ENCODE measurements around the gene MRPL27.

The MRPL27 gene

GRCh38 chr17:50360486-50361115 lies 12.4 kb downstream of the MRPL27 start:
- no peak for DNase-seq (ENCODE audit: low spot score)

DNA sequence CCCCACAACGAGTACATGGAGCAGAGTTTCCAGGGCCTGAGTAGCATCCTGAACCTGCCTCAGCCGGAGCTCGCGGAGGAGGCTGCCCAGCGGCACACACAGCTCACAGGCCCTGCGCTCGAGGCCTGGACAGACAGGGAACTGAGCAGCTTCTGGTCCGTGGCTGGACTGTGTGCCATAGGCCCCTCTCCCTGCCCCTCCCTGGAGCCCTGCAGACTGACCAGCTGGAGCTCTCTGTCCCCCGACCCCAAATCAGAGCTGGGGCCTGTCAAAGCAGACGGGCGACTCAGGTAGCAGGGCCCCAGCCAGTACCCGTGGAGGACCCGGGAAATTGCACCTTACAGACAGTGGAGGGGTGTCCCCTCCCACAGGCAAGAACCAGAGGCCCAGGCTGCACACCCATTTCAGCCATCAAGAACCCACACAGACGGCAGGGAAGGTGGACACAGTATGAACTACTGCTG lies 13.0 kb downstream of the MRPL27 start:
- DNase-seq (ENCODE audit: low spot score): no peak

DNA sequence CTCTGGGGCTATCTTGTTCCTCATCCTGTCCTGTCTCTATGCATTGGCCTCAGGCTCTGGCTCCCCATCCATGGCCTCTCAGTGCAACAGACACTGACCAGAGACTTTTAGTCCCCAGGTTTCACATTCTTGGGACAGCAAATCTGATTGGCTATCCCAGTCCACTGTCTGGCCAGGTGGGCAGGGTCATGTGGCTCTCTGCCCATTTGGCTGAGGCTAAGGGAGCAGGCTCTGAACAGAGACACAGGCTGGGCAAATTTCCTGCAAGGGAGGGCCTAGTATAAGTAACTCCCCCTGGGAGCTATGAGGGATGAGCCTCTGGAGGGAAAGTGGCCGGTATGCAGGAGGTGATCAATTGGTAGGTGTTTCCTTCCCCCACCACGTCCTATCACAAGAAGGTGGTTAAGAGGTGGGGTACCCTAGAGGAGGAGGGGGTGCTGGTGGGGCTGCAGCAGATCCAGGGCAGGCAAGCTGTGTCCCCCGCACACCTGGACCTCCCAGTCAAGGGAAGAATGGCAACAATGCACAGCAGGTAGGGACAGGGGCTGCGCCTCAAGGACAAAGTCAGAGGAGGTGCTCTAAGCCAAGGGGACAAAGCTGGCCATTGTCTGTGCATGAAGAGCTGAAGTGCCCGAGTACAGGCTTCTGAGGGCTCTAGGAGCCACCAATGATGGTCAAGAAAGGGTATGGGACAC lies 13.8 kb downstream of the MRPL27 start:
- no peak for DNase-seq (ENCODE audit: low spot score)

DNA sequence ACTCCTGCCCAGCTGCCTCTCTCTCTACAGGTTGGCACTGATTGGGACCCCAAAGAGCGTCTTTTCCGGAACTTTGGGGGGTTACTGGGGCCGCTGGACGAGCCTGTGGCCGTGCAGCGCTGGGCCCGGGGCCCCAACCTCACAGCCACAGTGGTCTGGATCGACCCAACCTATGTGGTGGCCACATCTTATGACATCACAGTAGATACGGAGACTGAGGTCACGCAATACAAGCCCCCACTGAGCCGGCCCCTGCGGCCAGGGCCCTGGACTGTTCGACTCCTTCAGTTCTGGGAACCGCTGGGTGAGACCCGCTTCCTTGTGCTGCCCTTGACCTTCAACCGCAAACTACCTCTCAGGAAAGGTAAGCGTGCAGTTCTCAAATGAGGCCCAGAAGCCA lies 14.8 kb downstream of the MRPL27 start:
- DNase-seq (ENCODE audit: low spot score): no peak

DNA sequence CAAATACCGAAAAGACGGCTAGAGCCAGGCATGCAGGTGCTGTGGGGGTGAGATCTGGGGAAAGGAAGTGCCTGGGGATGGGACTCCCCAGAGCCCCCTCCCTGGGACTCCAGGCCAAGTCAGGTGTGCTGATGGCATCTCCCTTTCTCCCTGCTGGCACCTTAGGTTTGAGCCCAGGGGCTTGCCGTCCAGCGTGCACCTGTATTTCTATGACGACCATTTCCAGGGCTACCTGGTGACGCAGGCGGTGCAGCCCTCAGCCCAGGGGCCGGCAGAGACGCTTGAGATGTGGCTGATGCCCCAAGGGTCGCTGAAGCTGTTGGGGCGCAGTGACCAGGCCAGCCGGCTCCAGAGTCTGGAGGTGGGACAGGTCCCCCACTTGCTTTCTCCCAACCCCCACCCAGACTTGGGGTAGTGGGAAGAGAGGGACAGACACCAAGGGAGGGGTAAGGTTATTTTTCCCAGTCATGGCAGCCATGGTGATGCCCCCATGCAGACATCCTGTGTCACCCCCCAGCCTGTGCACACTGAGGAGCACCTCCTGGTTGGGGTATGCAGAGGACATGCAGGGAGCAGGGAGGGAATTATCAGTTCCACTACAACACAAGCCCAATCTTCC lies 16.0 kb downstream of the MRPL27 start:
- no peak for DNase-seq (ENCODE audit: low spot score)

DNA sequence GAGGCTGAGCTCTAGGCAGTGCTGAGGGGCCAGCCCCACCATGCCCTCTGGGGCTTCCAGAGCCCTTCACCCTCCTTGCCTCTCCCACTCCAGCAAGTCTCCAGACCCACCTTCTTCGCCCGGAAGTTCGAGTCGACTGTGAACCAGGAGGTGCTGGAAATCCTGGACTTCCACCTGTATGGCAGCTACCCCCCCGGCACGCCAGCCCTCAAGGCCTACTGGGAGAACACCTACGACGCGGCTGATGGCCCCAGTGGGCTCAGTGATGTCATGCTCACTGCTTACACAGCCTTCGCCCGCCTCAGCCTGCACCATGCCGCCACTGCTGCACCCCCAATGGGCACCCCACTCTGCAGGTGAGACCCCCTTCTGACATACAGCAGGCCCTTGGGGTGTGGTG lies 16.6 kb downstream of the MRPL27 start:
- DNase-seq (ENCODE audit: low spot score): no peak

DNA sequence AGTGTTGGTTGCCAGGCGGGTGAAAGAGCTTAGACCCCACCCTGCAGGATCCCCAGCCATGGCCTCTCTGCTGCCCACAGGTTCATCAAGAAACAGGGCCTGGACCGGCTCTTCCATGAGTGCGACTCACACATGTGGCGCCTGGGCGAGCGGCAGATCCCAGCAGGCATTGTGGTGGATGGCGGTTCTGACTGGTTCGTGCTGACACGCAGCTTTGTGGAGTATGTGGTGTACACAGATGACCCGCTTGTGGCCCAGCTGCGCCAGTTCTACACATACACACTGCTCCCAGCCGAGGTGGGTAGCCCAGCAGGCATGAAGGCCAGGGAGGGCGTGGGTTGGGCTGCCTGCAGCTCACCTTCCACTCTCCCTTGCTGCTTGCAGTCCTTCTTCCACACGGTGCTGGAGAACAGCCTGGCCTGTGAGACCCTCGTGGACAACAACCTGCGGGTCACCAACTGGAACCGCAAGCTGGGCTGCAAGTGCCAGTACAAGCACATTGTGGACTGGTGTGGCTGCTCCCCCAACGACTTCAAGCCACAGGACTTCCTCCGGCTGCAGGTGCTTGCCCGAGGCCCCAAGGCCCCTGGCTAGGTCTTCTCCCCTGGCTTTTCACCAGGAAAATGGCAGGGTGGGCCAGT lies 17.2 kb downstream of the MRPL27 start:
- no peak for DNase-seq (ENCODE audit: low spot score)

DNA sequence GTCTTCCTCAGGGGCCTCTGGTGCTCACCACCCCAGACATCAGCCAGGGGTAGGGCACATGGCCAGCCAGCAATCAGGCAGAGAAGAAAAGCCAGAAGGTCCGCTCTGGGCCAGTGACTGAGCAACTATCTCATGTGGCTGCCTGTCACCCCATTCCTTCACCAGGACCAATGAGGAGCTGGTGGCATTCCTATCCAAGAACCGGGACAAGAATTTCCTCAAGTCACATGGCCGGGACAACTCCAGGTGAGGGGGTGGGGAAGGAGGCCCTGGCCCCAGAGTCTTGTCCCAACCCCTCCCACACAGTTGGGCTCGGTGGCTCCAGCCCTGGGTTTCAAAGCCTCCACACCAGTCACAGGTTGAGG lies 17.7 kb downstream of the MRPL27 start:
- no peak for DNase-seq (ENCODE audit: low spot score)

DNA sequence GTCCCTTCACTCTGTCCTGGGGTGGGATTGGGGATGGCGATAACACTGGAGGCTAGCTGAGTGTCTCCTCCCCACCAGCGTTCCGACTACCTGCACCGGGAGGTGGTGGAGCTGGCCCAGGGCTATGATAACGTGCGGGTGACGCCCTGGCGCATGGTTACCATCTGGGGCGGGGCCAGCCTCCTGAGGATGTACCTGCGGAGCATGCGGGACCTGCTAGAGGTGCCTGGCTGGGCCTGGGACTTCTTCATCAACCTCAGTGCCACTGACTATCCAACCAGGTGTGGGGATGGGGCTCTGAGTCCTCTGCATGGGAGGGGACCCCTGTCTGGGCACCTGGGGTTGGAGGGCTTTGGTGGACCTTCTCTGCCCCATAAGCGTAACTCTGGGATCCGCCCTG lies 18.2 kb downstream of the MRPL27 start:
- DNase-seq (ENCODE audit: low spot score): no peak

DNA sequence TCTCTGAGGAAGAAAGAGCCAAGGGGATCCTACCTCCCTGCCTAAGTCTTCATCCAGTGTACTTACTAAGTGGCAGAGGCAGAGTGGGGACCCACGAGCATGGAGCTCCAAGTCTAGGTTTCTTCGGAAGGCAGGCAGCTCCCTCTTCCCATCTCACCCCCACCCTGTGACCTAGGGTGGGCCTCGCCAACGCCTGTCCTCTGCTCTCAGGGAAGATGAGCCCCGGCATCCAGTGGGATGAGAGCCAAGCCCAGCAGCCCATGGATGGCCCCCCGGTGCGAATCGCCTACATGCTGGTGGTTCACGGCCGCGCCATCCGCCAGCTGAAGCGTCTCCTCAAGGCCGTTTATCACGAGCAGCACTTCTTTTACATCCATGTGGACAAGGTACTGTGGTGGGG lies 18.8 kb downstream of the MRPL27 start:
- no peak for DNase-seq (ENCODE audit: low spot score)

- DNase-seq (ENCODE audit: low spot score): no peak
Observed at GRCh38 chr17:50353600-50354195, 19.3 kb downstream of the MRPL27 start.

- no peak for DNase-seq (ENCODE audit: low spot score)
Observed at GRCh38 chr17:50352693-50353599, 20.0 kb downstream of the MRPL27 start.

DNA sequence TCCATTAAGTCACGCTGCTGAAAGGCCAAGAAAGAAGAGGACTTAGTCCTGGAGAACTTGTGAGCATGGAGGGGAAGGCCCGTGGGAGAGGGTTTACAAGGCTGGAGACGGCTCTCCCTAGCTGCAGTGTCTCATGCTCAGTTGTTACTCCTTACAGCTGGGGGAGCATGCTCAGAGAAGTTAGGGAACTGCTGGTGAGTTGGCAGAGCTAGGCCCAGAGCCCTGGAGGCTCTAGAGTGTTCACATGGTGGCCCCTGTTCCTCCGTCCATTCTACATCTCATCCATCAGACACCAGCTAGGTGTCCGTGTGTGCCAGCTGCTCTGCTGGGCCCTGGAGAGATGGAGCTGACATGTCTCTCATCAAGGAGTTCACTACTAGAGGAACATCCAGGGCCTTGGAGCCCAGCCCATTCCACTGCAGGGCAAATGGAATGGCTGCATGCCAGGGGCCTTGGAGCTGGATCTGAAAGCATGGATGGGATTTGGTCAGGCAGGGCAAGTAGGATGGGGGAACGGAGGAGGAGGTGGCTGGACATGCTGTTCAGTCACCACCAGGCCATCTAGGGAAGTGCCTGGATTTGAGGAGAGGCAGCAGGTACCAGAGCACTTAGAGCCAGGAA lies 20.8 kb downstream of the MRPL27 start:
- no peak for DNase-seq (ENCODE audit: low spot score)

- DNase-seq (ENCODE audit: low spot score): no peak
Observed at GRCh38 chr17:50350733-50351132, 22.3 kb downstream of the MRPL27 start.

- DNase-seq (ENCODE audit: low spot score): no peak
Observed at GRCh38 chr17:50349243-50349600, 23.8 kb downstream of the MRPL27 start.

GRCh38 chr17:50348522-50349242 lies 24.3 kb downstream of the MRPL27 start:
- peak; percentile 51 for DNase-seq (ENCODE audit: low spot score)

- no peak for DNase-seq (ENCODE audit: low spot score)
Observed at GRCh38 chr17:50347894-50348291, 25.1 kb downstream of the MRPL27 start.

DNA sequence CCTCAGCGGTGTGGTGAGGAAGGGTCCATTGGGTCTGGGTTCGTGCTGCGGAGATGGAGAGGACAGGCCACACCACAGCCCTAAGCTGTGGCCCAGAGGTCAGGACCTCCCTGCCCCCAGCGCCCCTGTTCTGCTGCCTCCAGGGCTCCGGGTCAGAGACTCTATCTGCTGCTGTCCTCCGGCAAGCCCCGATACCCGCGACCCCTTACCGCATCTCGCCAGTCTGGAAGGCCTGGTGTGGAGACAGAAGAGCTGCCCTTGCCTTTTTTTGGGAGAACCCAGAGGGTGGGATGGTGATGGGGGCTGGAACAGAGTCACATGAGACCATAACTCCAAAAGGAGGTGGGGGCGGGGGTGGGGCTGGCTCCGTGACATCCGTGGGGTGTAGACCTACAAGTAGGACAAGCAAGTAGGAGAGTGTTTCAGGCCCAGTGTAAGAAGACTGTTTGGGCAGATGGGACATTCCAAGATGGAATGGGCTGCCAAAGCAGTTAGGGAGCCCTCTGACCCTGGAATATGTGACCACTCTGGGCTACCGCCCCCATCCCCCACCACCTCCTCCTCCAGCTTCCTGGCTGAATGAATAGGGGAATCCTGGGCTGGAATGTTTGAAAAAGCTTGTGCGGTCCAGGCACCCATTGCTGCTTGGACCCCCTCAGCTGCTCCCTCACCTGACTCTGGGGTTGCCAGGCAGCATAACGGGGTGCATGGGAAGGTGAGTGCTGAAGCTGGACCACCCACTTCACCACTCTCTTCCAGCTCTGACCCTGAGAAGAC lies 25.7 kb downstream of the MRPL27 start:
- no peak for DNase-seq (ENCODE audit: low spot score)

GRCh38 chr17:50346313-50347116 lies 26.5 kb downstream of the MRPL27 start:
- DNase-seq (ENCODE audit: low spot score): peak; percentile 65

Measured in GM03348 (cell line).